Putamen (tissue), 1 donor: ENCODE data around the gene RNF186.
"Not testable (repeated sequence)": the region's sequence is repeated elsewhere in the genome, so short reads cannot be mapped to it uniquely, and the experiment has no call there.

Experiments used
- DNase-seq: peaks from one replicate; pipeline ENCODE4 v3.0.0-alpha.2; 2016; ENCODE audit warnings: low spot score

RNF186 gene

GRCh38 chr1:19814681-19815503 lies at the start of gene RNF186:
Gene RNF186 (minus strand): TSS chr1:19815283. CDS start chr1:19815101, 182 bp downstream.
- DNase-seq = no peak

GRCh38 chr1:19864570-19865160 lies 49.6 kb upstream of the RNF186 start:
- no peak for DNase-seq

GRCh38 chr1:19862944-19863343 lies 47.9 kb upstream of the RNF186 start:
- no peak for DNase-seq

GRCh38 chr1:19861842-19862530 lies 46.9 kb upstream of the RNF186 start:
- DNase-seq = no peak

- no peak for DNase-seq
These were observed 46.0 kb upstream of the RNF186 start for GRCh38 chr1:19861034-19861433.

- DNase-seq = no peak
These were observed 45.3 kb upstream of the RNF186 start for GRCh38 chr1:19860418-19860817.

GRCh38 chr1:19859876-19860275 lies 44.8 kb upstream of the RNF186 start:
- DNase-seq = no peak

GRCh38 chr1:19858893-19859292 lies 43.8 kb upstream of the RNF186 start:
- DNase-seq = no peak

- DNase-seq = no peak
These were observed 39.8 kb upstream of the RNF186 start for GRCh38 chr1:19854866-19855265.

GRCh38 chr1:19852036-19852435 lies 37.0 kb upstream of the RNF186 start:
- DNase-seq = no peak

GRCh38 chr1:19850214-19850613 lies 35.1 kb upstream of the RNF186 start:
- DNase-seq = no peak

GRCh38 chr1:19849307-19849706 lies 34.2 kb upstream of the RNF186 start:
- DNase-seq = not testable (repeated sequence)

- DNase-seq = not testable (repeated sequence)
These were observed 32.3 kb upstream of the RNF186 start for GRCh38 chr1:19847334-19847733.

- no peak for DNase-seq
These were observed 31.3 kb upstream of the RNF186 start for GRCh38 chr1:19846338-19846737.

- DNase-seq = no peak
These were observed 30.5 kb upstream of the RNF186 start for GRCh38 chr1:19845555-19845954.

- no peak for DNase-seq
These were observed 29.8 kb upstream of the RNF186 start for GRCh38 chr1:19844731-19845495.

GRCh38 chr1:19840228-19840627 lies 25.1 kb upstream of the RNF186 start:
- DNase-seq = no peak

GRCh38 chr1:19837866-19838265 lies 22.8 kb upstream of the RNF186 start:
- no peak for DNase-seq

GRCh38 chr1:19835578-19835977 lies 20.5 kb upstream of the RNF186 start:
- DNase-seq = no peak

- no peak for DNase-seq
These were observed 16.4 kb upstream of the RNF186 start for GRCh38 chr1:19831441-19831840.

- no peak for DNase-seq
These were observed 13.5 kb upstream of the RNF186 start for GRCh38 chr1:19828546-19828945.

- no peak for DNase-seq
These were observed 10.2 kb upstream of the RNF186 start for GRCh38 chr1:19825298-19825697.
